RWPE1 (cell line): ENCODE data around the gene GDPD5.
A peak's percentile ranks its signal among the peaks of the same experiment; 100 is the strongest.

Experiments used
- CTCF ChIA-PET: fragments of 350-600 bp; sonication (Branson Sonifier 250); formaldehyde crosslinking; extraction: SDS; loops from one replicate; lab custom pipeline; 2021; lab: Yijun Ruan, JAX
- POLR2A ChIA-PET: fragments of 400-600 bp; formaldehyde crosslinking; extraction: SDS; loops from one replicate; lab custom pipeline; 2020; ENCODE audit warnings: antibody characterized with exemption; ENCODE audit not compliant: low non-redundant PET; lab: Yijun Ruan, JAX
- DNase-seq: peaks from one replicate; pipeline ENCODE4 v3.0.0; 2012; ENCODE audit warnings: low spot score
- H3K27ac ChIP-seq: fragments of 450-650 bp; 2 replicates; pipeline ENCODE4 v1.5.1; 2017
- CTCF ChIP-seq: fragments of 450-650 bp; conservative IDR thresholded peaks from 2 replicates; pipeline ENCODE4 v1.5.1; 2017; ENCODE audit warnings: low read depth, mild to moderate bottlenecking

Gene GDPD5

DNA sequence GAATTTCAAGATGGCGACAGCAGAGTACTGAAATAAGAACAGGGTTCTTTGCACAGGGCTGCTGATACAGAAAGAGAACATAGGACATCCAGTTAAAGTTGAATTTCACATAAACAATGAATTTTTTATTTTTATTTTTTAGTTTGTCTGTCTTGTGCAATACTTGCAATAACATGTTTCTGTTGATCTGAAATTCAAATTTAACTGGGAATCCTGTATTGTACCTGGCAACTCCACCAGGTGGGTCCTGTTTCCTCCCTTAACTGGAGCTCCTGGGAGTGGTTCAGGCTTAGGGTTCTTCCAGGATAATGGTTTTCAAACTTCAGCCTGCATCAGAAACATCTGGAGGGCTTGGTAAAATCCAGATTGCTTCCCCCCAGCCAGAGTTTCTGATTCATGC is 21.4 kb upstream of the GDPD5 start:
- no peak for DNase-seq
- CTCF ChIA-PET, result interaction anchor here (0.5 to 1.0 kb wide), 4 partner anchors 31 to 817 kb away, joined by 3 to 4 read pairs (median 4); partner anchors contain the start of gene MAP6
- no peak for TF ChIP-seq CTCF
- POLR2A ChIA-PET, result no interaction called here
- H3K27ac ChIP-seq, result no peak overlapping the region

GRCh38 chr11:75543806-75544205 is 18.1 kb upstream of the GDPD5 start:
- TF ChIP-seq CTCF, result no peak
- no peak overlapping the region for H3K27ac ChIP-seq
- no peak for DNase-seq
- POLR2A ChIA-PET, result no interaction called here
- CTCF ChIA-PET, result interaction anchor here (1.0 kb wide), 1 partner anchor 20 kb away, joined by 4 read pairs; no protein-coding TSS in a partner anchor

GRCh38 chr11:75542088-75542438 is 16.3 kb upstream of the GDPD5 start:
- ChIA-PET POLR2A (no interaction called here), CTCF (interaction anchor here (0.7 kb wide), 2 partner anchors 34 to 91 kb away, joined by 3 to 5 read pairs; no protein-coding TSS in a partner anchor)
- no peak overlapping the region for H3K27ac ChIP-seq
- no peak for TF ChIP-seq CTCF
- DNase-seq, result no peak

- CTCF ChIA-PET, result no interaction called here
- DNase-seq, result no peak
- TF ChIP-seq CTCF, result no peak
Observed at GRCh38 chr11:75541193-75542087, 15.7 kb upstream of the GDPD5 start.

DNA sequence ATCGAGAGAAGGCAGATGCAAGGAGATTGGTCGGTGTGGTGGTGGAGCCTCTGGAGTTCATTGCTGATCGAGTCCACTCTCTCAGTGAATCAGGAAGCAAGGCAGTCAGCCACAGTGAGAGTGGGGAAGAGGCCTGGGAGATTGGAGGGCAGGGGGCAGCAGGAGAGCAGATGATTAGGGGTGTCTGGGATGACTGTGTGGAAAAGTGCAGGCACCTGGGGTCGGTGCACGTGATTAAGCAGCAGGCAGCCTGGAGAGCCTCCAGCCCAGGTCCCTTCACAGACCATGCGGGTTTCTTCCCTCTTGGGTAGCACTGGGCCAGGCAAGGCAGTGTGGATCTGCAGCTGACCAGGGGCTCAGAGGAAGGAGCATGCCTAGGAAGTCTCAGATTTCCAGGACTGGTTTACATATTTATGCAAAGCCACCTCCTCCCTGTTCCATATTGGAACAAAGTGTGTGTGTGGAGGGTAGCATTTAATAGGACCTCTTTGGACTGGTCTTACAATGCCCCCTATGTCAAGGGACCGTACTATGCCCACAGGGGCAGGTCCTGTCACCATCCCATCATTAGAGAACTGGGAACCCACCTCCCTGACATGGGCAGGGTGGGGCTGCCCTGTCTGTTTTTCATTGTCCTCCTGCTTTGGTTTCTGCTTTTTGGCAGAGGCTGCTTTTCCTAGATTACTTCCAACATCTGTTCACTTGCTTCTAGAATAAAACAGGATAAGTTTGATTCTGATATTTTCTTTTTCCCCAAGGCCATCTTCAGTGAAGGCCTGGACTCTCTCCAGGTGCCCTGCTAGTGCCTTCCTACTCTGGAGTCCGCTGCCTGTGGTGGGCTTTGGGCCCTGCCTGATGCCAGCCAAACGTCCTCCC is 14.0 kb upstream of the GDPD5 start:
- H3K27ac ChIP-seq, result 0 out of 2 replicates have a peak overlapping the region, but pooled peaks have one; percentile 6
- no peak for TF ChIP-seq CTCF
- no peak for DNase-seq
- ChIA-PET CTCF (interaction anchor here (0.6 to 0.7 kb wide), 2 partner anchors 9 to 51 kb away, joined by 3 to 4 read pairs; no protein-coding TSS in a partner anchor), POLR2A (no interaction called here)

More at GRCh38 chr11:75541193-75542087, 15.7 kb upstream of the GDPD5 start:
- POLR2A ChIA-PET, result no interaction called here
- H3K27ac ChIP-seq, result no peak overlapping the region
